NT2/D1 (cell line): ENCODE data around the gene TRMT1L.

ENCODE experiments used
- YY1 ChIP-seq: IDR thresholded peaks from 2 replicates; pipeline ENCODE4 v1.6.1; 2011; ENCODE audit not compliant: insufficient read length, insufficient read depth
- ZNF274 ChIP-seq: IDR thresholded peaks from 2 replicates; pipeline ENCODE4 v1.6.1; 2011; ENCODE audit warnings: mild to moderate bottlenecking, low read depth, low read length

DNA sequence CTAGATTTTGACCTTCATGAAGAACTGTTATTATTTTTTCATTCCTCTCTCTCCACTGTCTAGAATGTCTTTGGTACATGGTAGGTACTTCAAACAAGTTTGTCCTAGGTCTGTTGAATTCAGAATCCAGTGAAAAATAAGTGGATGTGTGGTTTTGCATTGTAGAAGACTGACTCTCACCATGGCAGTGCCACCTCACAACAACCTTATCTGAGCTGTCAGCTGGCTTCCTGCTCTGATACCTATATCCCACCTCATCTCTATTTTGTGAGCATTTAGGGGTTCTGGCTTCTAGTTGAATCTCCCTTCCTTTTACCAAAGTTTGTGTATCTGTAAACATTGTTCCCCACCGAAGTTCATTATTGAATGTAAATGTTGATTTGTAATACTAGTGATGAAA is 9.4 kb upstream of the TRMT1L start:
- TF ChIP-seq YY1: no peak
- TF ChIP-seq ZNF274: no peak
